ENCODE measurements around the gene XYLT1.

- TF ChIP-seq CTCF (IDR thresholded peaks at IDR 0.05) (no peak), ZFX (IDR thresholded peaks at IDR 0.05; ENCODE audit: borderline replicate concordance) (no peak)
These were observed 87.6 kb downstream of the XYLT1 start for GRCh38 chr16:17382949-17383863.
